AG09309 (cell line): ENCODE measurements around the gene ATP7B.

Experiments used
- DNase-seq: peaks from one replicate; pipeline ENCODE4 v3.0.0-alpha.2; 2010; ENCODE audit warnings: low read depth
- H3K4me3 ChIP-seq: 2 replicates; pipeline ENCODE4 v1.5.1; 2011; ENCODE audit warnings: mild to moderate bottlenecking, low read depth, low read length, moderate library complexity; ENCODE audit not compliant: control insufficient read depth
- TF ChIP-seq, protein P1 (sequence below): IDR thresholded peaks from 2 replicates; pipeline ENCODE4 v1.5.1; 2011; ENCODE audit warnings: mild to moderate bottlenecking, low read depth, low read length, inconsistent platforms; ENCODE audit not compliant: insufficient read depth, control insufficient read depth; ENCODE audit errors: missing control alignments

Gene ATP7B

DNA sequence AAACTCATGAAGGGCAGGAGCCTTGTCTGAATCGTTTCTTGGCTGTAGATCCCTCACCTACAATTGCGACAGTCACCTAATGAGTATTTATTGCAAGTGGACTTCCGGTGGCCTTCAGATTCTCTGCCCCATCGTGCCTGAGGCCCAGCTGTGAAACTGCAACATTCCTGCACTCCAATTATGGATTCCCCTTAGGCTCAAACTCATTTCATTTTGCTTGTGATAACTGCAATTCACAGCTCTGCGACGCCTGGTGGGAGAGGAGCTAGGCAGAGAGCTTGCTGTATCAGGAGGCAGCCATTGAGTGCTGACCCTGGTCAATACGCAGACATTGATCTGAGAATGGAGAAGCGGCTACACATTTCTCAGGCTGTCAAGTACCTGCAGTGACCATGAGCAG lies 90.5 kb downstream of the ATP7B start:
- no peak overlapping the region for H3K4me3 ChIP-seq
- TF ChIP-seq, protein P1, sequence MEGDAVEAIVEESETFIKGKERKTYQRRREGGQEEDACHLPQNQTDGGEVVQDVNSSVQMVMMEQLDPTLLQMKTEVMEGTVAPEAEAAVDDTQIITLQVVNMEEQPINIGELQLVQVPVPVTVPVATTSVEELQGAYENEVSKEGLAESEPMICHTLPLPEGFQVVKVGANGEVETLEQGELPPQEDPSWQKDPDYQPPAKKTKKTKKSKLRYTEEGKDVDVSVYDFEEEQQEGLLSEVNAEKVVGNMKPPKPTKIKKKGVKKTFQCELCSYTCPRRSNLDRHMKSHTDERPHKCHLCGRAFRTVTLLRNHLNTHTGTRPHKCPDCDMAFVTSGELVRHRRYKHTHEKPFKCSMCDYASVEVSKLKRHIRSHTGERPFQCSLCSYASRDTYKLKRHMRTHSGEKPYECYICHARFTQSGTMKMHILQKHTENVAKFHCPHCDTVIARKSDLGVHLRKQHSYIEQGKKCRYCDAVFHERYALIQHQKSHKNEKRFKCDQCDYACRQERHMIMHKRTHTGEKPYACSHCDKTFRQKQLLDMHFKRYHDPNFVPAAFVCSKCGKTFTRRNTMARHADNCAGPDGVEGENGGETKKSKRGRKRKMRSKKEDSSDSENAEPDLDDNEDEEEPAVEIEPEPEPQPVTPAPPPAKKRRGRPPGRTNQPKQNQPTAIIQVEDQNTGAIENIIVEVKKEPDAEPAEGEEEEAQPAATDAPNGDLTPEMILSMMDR, result no peak
- no peak for DNase-seq

DNA sequence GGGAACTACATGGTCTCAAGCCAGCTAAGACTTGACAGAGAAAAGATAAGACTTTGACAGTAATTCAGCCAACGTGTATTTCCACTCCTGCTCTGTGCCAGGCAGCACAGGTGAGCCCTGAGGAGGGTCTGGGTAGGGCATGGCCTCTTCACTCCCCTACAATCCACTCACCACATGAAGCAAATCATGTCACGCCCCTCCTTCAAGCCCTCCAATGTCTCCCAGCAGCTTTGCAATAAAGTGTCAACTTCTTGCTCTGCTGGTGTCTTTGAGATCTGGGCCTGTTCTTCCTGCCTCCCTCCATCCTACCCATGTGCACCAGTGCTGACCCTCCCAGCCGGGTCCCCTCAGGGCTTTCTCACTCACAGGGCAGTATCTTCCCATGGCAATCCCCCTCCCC lies 91.0 kb downstream of the ATP7B start:
- no peak overlapping the region for H3K4me3 ChIP-seq
- no peak for DNase-seq
- TF ChIP-seq, protein P1, result no peak

DNA sequence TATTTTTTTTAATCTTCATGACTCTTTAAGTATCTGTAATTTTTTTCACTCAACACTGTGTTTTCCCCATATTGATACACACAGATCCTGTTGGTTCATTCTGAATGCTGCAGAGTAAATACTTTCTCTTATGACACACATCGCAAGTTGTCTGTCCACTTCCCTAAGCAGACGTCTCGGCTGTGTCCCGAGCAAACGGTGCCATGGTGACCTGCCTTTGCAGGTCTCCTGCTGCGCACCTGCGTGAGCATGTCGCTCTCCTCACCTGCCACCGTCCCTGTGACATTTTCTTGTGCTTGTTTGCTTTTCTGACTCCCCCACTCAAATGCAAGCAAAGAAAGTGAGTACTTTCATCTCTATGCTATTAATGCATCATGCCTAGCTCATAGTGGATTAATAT lies 91.7 kb downstream of the ATP7B start:
- TF ChIP-seq, protein P1, result no peak
- no peak for DNase-seq
- H3K4me3 ChIP-seq, result no peak overlapping the region

DNA sequence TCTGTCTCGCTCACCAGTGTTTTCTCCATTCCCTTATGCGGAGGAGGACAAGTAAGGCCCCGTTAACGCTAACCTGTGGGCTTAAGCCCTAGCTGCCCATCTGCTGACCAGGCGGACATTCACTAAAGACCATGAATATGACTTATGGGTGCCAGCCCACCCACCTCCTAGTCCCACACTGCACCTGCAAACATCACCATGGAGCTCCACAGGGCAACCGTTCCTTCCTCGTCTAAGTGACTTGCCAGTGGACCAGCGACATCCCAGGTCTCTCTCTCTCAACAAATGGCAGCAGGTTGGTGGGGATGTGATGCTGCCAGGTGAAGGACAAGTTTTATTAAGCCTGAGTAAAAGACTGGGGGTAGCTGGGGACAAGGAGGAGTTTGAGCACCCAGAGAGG lies 94.3 kb downstream of the ATP7B start:
- H3K4me3 ChIP-seq, result no peak overlapping the region
- DNase-seq, result no peak
- TF ChIP-seq, protein P1, result no peak

DNA sequence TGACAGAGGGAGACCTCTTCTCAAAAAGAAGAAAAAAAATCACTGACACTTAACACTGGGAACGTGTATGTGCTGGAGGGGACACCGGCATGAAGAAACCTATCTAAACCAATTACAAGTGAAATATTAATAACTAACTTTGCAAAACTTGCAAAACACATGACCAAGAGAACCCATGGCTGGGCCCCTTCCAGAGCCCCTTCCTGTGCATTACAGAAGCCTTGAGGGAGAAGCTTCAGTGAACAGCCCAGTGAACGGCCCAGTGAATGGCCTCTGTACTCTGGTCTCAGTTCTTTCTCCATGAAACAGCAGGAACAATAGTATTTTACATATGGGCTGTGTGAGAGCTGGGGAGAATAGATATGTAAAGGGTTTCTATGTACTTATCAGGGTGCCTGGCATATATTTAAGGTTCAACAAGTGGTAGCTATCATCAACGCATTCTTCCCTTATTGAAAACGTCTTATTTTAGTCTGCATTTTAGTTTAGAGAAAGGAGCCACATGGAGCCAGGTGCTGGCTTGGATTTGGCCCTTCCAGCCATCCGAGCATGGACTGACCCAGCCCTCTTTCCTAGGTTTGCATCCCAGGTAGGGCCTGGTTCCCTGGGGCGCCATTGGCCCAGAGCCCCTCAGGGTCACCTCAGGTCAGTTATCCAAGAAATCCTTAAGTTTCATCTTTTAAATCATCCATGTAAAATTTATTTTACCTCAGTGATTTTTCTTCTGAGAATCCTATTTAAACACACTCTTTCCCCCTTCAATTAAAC lies 95.0 kb downstream of the ATP7B start:
- TF ChIP-seq, protein P1, result no peak
- no peak overlapping the region for H3K4me3 ChIP-seq
- DNase-seq, result no peak

DNA sequence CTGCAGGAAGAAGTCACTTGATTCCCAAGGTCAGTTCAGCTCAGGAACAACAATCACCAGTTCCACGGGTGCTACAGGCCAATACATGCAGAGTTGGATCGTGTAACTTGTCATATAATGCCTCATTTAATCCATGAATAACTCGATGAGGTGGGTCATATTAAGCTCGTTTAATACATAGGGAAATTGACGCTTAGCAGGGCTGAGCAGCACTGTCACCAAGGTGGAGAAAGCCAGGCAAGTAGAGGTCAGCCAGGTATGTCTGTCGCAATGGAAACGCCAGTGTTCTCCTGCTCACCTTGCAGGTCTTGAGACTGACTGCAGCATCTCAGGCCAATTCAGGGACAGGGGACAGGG lies 97.1 kb downstream of the ATP7B start:
- no peak for DNase-seq
- TF ChIP-seq, protein P1, result no peak
- no peak overlapping the region for H3K4me3 ChIP-seq

DNA sequence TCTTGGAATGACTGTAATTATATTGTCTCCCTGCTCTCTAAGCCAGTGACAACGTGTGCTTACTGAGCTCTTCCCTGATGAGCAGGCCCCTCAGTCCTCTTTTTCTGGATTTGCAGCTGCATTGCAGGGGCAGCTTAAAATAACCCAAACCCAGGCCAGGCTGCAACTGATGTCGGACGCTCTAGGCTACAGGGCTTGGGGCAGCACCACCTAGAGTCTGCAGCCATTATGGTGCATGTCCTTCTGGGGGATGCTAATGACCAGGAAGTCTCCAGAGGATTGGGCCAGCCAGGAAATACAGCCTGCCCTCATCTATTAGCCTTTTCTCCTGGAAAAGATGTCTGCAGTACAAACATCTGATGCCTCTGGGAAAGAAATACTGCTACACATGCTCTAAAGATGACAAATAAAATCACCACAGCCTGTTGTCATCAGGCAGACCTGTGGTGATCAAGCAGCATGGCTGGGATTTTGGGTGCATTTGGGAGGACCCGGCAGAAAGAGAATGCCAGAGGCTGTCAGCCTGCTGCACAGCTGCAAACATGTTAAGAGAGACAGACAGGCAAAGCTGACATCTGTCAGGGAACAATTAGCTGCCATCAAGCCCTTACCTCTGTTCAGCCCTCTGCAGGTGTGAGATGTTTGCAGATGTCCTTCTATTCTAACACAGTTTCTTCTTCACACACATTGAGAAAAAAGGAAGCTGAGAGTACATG lies 97.7 kb downstream of the ATP7B start:
- TF ChIP-seq, protein P1, result no peak
- no peak overlapping the region for H3K4me3 ChIP-seq
- DNase-seq, result no peak
